ENCODE data around the gene TXNDC8.

GRCh38 chr9:110316261-110317075 is 21.2 kb downstream of the TXNDC8 start:
- TF ChIP-seq YY1 (IDR thresholded peaks at IDR 0.05; ENCODE audit: insufficient read depth, insufficient read length) (no peak), ZNF274 (IDR thresholded peaks at IDR 0.05; ENCODE audit: low read depth, low read length) (no peak), SUZ12 (IDR thresholded peaks at IDR 0.05; ENCODE audit: extremely low read depth, insufficient read depth, insufficient read length) (no peak)
